GM21515 (cell line): Measurements from ENCODE around the gene ECHS1.
A peak's percentile ranks its signal among the peaks of the same experiment; 100 is the strongest.

Experiments used
- ATAC-seq: cut with Tn5 transposase; IDR thresholded peaks from one replicate; pipeline ENCODE4 v1.9.1; 2021; ENCODE audit not compliant: unreplicated experiment

Gene ECHS1

GRCh38 chr10:133359554-133359971 is 13.6 kb downstream of the ECHS1 start:
- no peak for ATAC-seq

GRCh38 chr10:133358925-133359310 is 14.2 kb downstream of the ECHS1 start:
- no peak for ATAC-seq

GRCh38 chr10:133358162-133358924 is 14.8 kb downstream of the ECHS1 start:
- no peak for ATAC-seq

- peak; percentile 57 for ATAC-seq
Observed at GRCh38 chr10:133357285-133358161, 15.6 kb downstream of the ECHS1 start, which contains the start of gene FUOM. Gene FUOM, minus strand, starts transcription at chr10:133358019. Its CDS starts 12 bp downstream, at chr10:133358007.

GRCh38 chr10:133356549-133357284 is 16.4 kb downstream of the ECHS1 start:
- ATAC-seq, result no peak

DNA sequence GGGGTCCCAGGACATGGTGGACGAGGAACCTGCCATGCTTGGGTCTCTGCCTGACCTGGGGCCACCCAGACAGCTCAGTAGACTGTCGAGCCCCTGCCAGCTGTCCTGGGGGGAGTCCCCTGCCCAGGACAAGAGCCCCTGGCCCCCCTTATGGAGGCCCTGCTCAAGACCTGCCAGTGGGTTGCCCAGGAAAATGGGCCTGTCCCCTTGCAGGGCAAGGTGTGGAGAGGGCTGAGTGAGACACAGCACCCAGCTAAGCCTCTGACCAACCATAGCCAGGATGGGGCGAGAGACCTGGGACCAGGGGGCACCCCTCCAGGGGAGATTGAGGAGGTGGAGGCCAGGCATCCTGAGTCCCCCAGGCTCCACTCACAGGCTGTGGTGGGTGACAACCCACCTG is 17.2 kb downstream of the ECHS1 start:
- no peak for ATAC-seq

DNA sequence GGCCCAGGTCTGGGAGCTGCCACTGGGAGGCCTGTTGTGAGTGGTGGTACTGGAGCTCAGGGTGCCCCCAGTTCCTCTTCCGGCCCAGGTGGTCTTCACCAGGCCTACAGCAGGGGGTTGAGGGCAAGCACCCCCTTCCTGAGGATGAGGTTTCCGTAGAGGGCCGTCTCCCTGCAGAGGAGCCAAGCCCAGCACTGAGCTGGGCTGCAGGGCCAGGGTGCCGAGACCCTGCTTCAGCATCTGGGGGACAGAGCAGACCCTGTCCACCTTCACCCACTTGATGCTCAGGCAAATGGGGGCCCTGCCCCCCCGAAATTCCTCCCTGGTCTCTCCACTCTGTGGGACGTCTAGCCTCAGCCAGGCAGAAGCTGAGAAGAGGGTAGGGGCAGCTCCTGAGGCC is 17.9 kb downstream of the ECHS1 start:
- no peak for ATAC-seq

- ATAC-seq, result no peak
Observed at GRCh38 chr10:133354672-133355240, 18.4 kb downstream of the ECHS1 start.

GRCh38 chr10:133353988-133354605 is 19.1 kb downstream of the ECHS1 start:
- ATAC-seq, result no peak

DNA sequence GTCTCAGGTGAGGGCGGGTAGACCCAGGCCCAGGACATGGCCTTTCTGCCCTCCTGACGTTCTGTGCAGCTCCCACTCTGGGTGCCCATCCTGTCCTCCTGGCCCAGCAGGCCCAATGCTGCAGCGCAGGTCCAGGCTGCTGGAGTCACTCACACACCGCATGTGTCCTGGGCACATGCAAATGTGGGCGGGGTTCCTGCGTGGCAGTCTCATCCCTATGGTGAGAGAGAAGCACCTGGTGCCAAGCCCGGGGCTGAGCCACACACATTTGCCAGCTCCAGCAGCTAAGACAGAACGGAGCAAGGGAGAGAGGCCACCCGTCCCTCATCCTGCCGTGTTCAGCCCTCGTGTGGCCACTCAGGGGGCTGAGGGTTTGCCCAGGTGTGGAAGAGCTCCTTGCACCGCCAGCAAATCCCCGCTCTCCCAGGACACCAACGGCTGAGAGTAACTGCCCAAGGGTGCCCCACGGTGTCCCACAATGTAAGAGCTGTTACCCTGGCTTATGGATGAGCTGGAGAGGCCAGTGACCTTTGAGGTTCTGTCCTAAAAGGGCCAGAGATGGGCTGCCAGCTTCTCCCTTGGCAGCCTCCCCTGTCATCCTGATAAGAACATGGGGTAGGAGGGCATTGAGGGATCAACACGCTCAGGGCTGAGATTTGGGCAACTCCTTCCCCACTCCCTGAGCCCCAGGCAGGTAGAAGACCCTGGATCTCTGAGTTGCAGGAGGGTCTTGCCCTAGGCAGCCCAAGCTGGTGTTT is 19.8 kb downstream of the ECHS1 start:
- ATAC-seq, result no peak

GRCh38 chr10:133351408-133352318 is 21.5 kb downstream of the ECHS1 start:
- no peak for ATAC-seq

DNA sequence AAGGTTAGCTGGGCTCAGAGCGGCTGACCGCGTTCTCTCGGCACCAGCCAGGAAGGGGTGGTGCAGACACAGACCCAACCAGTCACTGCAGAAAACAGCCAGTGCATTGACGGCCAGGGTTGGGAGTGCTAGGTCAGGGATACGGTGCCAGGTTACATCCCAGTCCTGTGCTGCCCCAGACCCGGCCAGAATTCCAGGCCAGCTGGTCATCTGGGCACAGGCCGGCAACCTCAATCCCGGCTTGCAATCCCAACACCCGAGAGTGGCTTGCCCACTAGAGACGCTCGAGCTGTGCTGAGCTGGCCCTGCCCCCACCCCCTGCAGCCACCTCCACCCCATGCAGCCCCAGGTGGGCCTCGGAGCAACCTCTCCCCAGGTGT is 22.2 kb downstream of the ECHS1 start:
- ATAC-seq, result no peak

GRCh38 chr10:133350283-133350949 is 22.7 kb downstream of the ECHS1 start:
- no peak for ATAC-seq

GRCh38 chr10:133349577-133350011 is 23.6 kb downstream of the ECHS1 start:
- ATAC-seq, result no peak

DNA sequence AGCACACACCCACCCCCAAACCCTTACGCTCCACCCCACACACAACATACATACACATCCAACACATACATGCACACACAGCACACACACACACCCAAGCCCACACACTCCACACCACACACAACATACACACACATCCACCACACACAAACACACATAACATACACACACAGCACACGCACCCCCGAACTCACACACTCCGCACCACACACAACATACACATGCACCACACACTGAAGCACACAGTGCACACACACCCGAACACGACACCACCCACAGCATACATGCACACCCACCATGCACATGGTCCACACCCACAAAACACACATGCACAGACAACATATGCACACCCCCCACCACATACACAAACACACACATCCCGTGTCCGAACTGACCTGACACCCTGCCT is 24.0 kb downstream of the ECHS1 start:
- ATAC-seq, result no peak

GRCh38 chr10:133347710-133348517 is 25.2 kb downstream of the ECHS1 start:
- ATAC-seq, result no peak

DNA sequence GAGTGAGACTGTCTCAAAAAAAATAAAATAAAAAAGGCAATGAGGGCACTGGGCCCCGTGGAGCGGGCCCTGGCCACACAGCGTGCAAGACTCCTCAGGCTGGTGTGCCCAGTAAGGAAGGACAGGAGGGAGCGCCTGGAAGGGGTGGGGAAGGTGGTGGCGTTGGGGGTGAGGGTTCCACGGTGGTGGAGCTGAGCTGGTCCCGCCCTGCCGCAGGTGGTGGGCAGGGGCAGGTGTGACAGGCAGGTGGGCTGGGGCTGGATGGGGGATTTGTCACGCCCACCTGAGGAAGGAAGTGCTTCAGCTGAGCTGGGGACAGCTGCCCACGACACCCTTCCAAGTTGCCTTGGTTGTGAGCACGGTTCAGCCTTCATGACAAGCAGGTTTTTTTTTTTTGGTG is 26.7 kb downstream of the ECHS1 start:
- ATAC-seq, result no peak
